Measurements from ENCODE around the gene TAF1B. TPM values are rescaled to one million over a fixed set of nuclear protein-coding genes. Genes with fewer than 3 reads are reported as not detected.
A peak's percentile ranks its signal among the peaks of the same experiment; 100 is the strongest.

TAF1B gene
- total RNA-seq, result 10 to 100 TPM; 33.0 to 35.6 TPM

- Mint-ChIP-seq H3K36me3 (ENCODE audit: low read depth) (peaks cover 36% of the 10 kb centered on the region), H3K27ac (peak within 1 kb of the TSS; percentile 96), H3K4me1 (ENCODE audit: low read depth) (peaks cover 45% of the 10 kb centered on the region), H3K4me3 (peak within 1 kb of the TSS; percentile 92), H3K27me3 (ENCODE audit: low read depth) (peaks cover 4% of the 10 kb centered on the region), H3K9me3 (ENCODE audit: insufficient read depth) (no peaks in the 10 kb centered on the region)
- peak; percentile 94 for DNase-seq
- ChIA-PET POLR2A (interaction anchor here (0.5 to 2.0 kb wide), 19 partner anchors 12 to 573 kb away, joined by 3 to 8 read pairs (median 4); partner anchors contain the start of genes ADAM17, KLF11 and YWHAQ), CTCF (interaction anchor here (0.7 to 5.4 kb wide), 18 partner anchors 9 to 592 kb away, joined by 3 to 58 read pairs (median 5); no protein-coding TSS in a partner anchor)
- ATAC-seq, result peak; percentile 92
Observed at GRCh38 chr2:9843229-9844035, at the start of gene TAF1B. TAF1B (plus strand) TSS chr2:9843474; CDS start chr2:9843542, 68 bp downstream.

DNA sequence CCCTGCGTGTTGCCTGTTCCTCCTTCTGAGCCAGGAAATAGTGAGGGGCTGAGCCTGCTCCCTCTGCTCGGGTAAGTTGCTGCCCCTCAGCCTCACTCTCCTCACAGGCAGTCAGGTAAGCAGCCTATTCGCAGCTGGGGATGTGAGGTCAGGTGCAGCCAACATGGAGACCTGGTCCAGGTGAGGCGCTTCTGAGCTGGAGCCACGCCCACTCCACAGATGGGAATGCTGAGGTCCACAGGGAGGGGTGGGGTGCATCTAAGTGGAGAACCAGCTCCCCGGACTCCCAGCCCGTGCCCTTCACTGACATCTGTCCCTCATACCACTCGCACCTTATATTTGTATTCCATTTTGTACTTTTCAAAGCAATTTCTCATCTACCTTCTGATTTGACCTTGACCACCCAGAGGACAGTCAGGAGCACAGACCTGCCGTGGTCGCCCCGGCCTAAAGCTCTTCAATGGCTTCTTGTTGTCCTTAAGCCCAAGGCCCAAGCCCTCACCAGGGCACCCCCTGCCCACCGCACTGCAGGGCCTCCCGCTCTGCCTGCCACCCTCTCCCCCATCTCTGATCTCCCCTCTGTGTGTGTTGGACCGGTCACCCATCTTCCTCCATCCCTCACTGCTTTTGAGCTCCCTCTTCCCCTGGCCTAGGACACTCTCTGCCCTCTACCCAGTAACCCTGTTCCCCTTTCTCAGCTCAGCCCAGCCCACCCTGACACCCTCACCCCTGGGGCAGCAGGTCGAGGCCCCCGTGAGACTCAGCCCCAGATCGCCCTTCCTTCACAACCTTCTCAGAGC is 49.2 kb upstream of the TAF1B start:
- Mint-ChIP-seq H3K4me1 (ENCODE audit: low read depth) (peaks cover 30% of the 10 kb centered on the region), H3K9me3 (ENCODE audit: insufficient read depth) (no peaks in the 10 kb centered on the region), H3K27me3 (ENCODE audit: low read depth) (no peaks in the 10 kb centered on the region), H3K4me3 (no peak overlapping the region), H3K36me3 (ENCODE audit: low read depth) (peaks cover under 1% of the 10 kb centered on the region), H3K27ac (no peak overlapping the region)
- ATAC-seq, result no peak
- POLR2A ChIA-PET, result no interaction called here
- CTCF ChIA-PET, result interaction anchor here (1.1 to 1.2 kb wide), 2 partner anchors 9 to 24 kb away, joined by 3 read pairs; no protein-coding TSS in a partner anchor
- no peak for DNase-seq

DNA sequence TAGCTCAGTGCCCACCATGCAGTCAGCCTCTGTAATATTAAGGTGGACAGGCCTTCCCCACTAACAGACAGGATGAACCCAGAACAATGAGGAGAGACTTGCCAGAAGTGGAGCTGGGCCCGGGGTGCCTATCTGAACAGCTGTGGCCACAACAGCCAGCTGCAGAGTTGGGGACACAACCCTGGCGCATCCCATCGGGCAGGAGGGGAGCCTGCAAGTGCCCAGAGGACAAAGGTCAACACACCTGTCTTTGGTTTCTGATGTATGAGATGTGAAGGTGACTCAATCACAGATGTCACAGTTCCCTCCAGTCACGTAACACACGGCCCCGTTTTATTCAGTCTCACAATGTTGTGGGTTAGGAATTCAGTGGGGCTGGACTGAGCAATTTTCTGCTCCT is 48.2 kb upstream of the TAF1B start:
- ChIA-PET POLR2A (no interaction called here), CTCF (no interaction called here)
- no peak overlapping the region for H3K27ac Mint-ChIP-seq
- no peaks in the 10 kb centered on the region for H3K9me3 Mint-ChIP-seq (ENCODE audit: insufficient read depth)
- H3K4me3 Mint-ChIP-seq, result no peak overlapping the region
- no peak for ATAC-seq
- no peak for DNase-seq
- no peaks in the 10 kb centered on the region for H3K27me3 Mint-ChIP-seq (ENCODE audit: low read depth)
- peaks cover 39% of the 10 kb centered on the region for H3K4me1 Mint-ChIP-seq (ENCODE audit: low read depth)
- H3K36me3 Mint-ChIP-seq (ENCODE audit: low read depth), result no peaks in the 10 kb centered on the region

DNA sequence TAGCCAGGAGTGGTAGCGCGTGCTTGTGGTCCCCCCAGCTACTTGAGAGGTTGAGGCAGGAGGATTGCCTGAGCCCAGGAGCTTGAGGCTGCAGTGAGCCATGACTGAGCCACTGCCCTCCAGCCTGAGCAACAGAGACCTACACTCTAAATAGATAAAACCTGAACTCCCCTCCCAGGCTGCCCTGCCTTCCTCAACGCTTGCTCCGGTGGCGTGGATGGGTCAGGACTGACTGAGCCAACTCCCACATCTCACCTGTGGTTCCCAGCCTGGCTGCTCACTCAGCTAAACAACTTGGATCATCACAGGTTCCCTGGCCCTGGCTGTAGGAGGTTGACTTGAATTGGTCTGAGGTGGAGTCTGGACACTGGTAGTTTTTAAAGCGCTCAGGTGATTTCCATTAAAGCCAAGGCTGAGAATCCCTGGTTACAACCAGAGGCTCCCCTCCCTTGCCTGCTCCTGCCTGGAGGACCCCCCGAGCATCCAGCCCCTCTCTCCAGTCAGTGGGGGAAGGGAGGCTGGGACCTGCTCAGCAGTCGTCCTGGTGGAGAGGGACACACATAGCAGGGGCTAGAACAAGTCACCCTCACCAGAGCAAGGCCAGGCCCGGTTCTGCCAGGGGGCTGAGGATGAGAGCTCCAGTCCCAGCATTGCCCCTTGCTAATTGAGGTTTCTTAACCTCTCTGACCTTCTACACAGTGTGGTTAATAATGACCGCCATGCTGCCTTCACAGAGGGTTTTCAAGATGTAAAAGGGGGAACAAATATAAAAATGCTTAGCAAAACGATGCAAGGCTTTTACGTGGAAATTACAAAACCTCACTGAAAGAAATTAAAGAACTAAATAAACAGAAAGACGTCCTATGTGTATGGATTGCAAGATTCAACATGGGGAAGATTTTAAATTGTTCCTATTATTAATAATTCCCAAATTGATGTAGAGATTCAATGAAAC is 46.9 kb upstream of the TAF1B start:
- CTCF ChIA-PET, result interaction anchor here (1.2 to 4.7 kb wide), 6 partner anchors 10 to 306 kb away, joined by 3 to 65 read pairs (median 5); no protein-coding TSS in a partner anchor
- POLR2A ChIA-PET, result no interaction called here

DNA sequence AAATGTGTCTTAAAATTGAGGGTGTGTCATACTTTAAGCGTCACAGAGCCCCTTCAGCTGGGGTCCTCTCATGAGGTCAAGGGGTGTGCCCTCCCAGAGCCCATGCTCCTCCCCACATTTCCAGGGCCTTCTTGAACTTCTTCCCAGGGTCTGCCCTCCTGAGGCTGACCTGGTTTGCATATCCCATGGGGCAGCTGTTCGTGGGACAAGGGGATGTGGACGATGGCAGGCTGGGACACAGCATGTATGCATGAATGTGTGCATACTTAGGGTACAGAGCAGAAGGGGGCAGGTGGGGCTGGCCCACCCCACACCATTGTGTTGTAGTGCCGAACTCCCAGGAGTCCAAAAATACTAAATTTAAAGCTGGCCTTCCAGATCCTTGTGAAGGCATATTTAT is 46.2 kb upstream of the TAF1B start:
- ATAC-seq, result no peak
- Mint-ChIP-seq H3K27me3 (ENCODE audit: low read depth) (no peaks in the 10 kb centered on the region), H3K9me3 (ENCODE audit: insufficient read depth) (no peaks in the 10 kb centered on the region), H3K27ac (no peak overlapping the region), H3K4me3 (no peak overlapping the region), H3K4me1 (ENCODE audit: low read depth) (peaks cover 48% of the 10 kb centered on the region), H3K36me3 (ENCODE audit: low read depth) (no peaks in the 10 kb centered on the region)
- no peak for DNase-seq
- ChIA-PET POLR2A (interaction anchor here (0.6 kb wide), 1 partner anchor 246 kb away, joined by 3 read pairs; no protein-coding TSS in a partner anchor), CTCF (interaction anchor here (1.2 to 9.3 kb wide), 8 partner anchors 10 to 306 kb away, joined by 3 to 97 read pairs (median 5); partner anchors contain the start of gene ADAM17)

More for the DNA sequence above, 46.9 kb upstream of the TAF1B start:
- Mint-ChIP-seq H3K27me3 (ENCODE audit: low read depth) (no peaks in the 10 kb centered on the region), H3K36me3 (ENCODE audit: low read depth) (no peaks in the 10 kb centered on the region), H3K4me1 (ENCODE audit: low read depth) (peaks cover 50% of the 10 kb centered on the region), H3K4me3 (no peak overlapping the region), H3K9me3 (ENCODE audit: insufficient read depth) (no peaks in the 10 kb centered on the region), H3K27ac (no peak overlapping the region)
- DNase-seq (no peak), ATAC-seq (no peak)

DNA sequence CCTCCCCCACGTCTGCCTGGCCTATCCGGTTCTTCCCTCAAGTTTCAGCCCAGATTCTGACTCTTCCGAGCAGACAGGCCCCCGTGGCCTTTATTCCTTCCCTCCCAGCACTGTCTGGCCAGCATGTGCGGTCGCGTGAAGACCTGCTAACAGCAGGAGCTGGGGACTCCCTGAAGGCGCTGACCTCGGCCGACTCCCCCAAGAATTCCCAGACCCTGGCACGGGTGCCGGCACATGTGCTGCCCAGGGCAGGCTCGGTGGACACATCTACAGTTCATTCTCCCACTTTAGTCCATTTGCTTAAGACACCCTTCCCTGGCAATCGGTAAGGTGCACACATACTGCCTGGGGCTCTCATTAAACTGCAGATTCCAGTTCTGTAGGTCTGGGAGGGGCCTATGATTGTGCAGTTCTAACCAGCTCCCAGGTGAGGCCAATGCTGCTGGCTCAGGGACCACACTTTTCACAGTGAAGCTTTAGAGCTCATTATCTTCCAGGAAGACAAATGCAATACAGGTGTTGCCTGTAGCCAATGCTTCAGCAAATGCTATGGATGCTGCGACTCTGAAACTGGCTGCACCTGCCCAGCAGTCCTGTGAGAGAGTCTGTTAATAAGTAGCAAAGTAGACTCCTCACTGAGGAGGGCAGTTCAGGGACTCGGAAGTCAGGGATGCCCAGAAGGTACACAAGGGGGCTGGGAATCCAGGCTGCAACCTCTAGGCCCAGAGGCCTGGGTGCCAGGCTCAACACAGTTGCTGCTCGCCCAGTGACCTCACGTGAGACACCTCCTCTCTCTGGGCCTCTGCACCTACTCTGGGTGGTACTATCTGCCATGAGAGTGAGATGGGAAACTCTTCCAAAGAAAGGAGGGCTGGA is 45.4 kb upstream of the TAF1B start:
- Mint-ChIP-seq H3K9me3 (ENCODE audit: insufficient read depth) (no peaks in the 10 kb centered on the region), H3K36me3 (ENCODE audit: low read depth) (no peaks in the 10 kb centered on the region), H3K4me3 (no peak overlapping the region), H3K4me1 (ENCODE audit: low read depth) (peaks cover 44% of the 10 kb centered on the region), H3K27ac (peak overlapping the region; percentile 48), H3K27me3 (ENCODE audit: low read depth) (no peaks in the 10 kb centered on the region)
- DNase-seq (no peak), ATAC-seq (no peak)
- CTCF ChIA-PET, result interaction anchor here (1.1 to 9.3 kb wide), 12 partner anchors 11 to 307 kb away, joined by 3 to 97 read pairs (median 5); partner anchors contain the start of gene ADAM17
- POLR2A ChIA-PET, result interaction anchor here (0.6 kb wide), 1 partner anchor 247 kb away, joined by 3 read pairs; no protein-coding TSS in a partner anchor

- H3K4me3 Mint-ChIP-seq, result peak overlapping the region; percentile 60
- peak; percentile 57 for ATAC-seq
- peaks cover 38% of the 10 kb centered on the region for H3K4me1 Mint-ChIP-seq (ENCODE audit: low read depth)
- peak overlapping the region; percentile 88 for H3K27ac Mint-ChIP-seq
- H3K27me3 Mint-ChIP-seq (ENCODE audit: low read depth), result no peaks in the 10 kb centered on the region
- DNase-seq, result peak; percentile 54
- CTCF ChIA-PET, result interaction anchor here (0.6 to 9.3 kb wide), 58 partner anchors 9 to 648 kb away, joined by 3 to 97 read pairs (median 4); partner anchors contain the start of genes ADAM17, ODC1 and TAF1B
- H3K9me3 Mint-ChIP-seq (ENCODE audit: insufficient read depth), result no peaks in the 10 kb centered on the region
- H3K36me3 Mint-ChIP-seq (ENCODE audit: low read depth), result no peaks in the 10 kb centered on the region
- POLR2A ChIA-PET, result interaction anchor here (0.9 to 1.8 kb wide), 5 partner anchors 17 to 244 kb away, joined by 3 to 7 read pairs (median 4); partner anchors contain the start of genes ADAM17 and TAF1B
Observed at GRCh38 chr2:9799011-9799596, 44.2 kb upstream of the TAF1B start.

- Mint-ChIP-seq H3K4me1 (ENCODE audit: low read depth) (peaks cover 38% of the 10 kb centered on the region), H3K36me3 (ENCODE audit: low read depth) (no peaks in the 10 kb centered on the region), H3K4me3 (peak overlapping the region; percentile 60), H3K27ac (peak overlapping the region; percentile 88), H3K27me3 (ENCODE audit: low read depth) (peaks cover 5% of the 10 kb centered on the region), H3K9me3 (ENCODE audit: insufficient read depth) (no peaks in the 10 kb centered on the region)
- ATAC-seq (peak; percentile 96), DNase-seq (peak; percentile 91)
- CTCF ChIA-PET, result interaction anchor here (0.6 to 9.3 kb wide), 64 partner anchors 10 to 647 kb away, joined by 3 to 97 read pairs (median 4); partner anchors contain the start of genes ADAM17, ODC1 and TAF1B
- POLR2A ChIA-PET, result interaction anchor here (0.9 to 1.8 kb wide), 5 partner anchors 18 to 244 kb away, joined by 3 to 7 read pairs (median 4); partner anchors contain the start of genes ADAM17 and TAF1B
Observed at GRCh38 chr2:9799729-9800632, 43.3 kb upstream of the TAF1B start.

DNA sequence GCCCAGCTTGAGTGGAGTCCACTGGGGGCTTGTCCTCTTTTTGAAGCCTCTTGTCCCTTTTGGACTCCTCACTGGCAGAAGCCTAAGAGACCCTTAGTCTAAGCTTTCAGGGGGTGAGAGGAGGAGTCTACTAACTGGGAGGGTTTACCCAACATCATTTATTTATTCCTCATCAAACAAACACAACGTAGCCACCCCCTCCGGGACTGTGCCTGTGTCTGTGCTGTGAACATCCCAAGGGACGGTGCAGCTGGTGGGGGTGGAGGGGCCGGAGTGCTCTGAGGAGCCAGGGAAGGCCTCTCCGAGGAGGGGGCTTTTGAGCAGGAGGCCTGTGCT is 42.7 kb upstream of the TAF1B start:
- no peaks in the 10 kb centered on the region for H3K36me3 Mint-ChIP-seq (ENCODE audit: low read depth)
- no peak for ATAC-seq
- POLR2A ChIA-PET, result interaction anchor here (1.8 kb wide), 1 partner anchor 245 kb away, joined by 7 read pairs; the partner anchor contains the start of gene ADAM17
- no peaks in the 10 kb centered on the region for H3K9me3 Mint-ChIP-seq (ENCODE audit: insufficient read depth)
- DNase-seq, result no peak
- CTCF ChIA-PET, result interaction anchor here (0.6 to 9.3 kb wide), 22 partner anchors 11 to 256 kb away, joined by 3 to 97 read pairs (median 5); no protein-coding TSS in a partner anchor
- no peak overlapping the region for H3K27ac Mint-ChIP-seq
- H3K27me3 Mint-ChIP-seq (ENCODE audit: low read depth), result peaks cover 8% of the 10 kb centered on the region
- peaks cover 38% of the 10 kb centered on the region for H3K4me1 Mint-ChIP-seq (ENCODE audit: low read depth)
- no peak overlapping the region for H3K4me3 Mint-ChIP-seq
